Parathyroid adenoma (tissue), 2 donors: ENCODE data around the gene MCRIP1.

Source experiments
- H2AFZ ChIP-seq: fragments of 300-600 bp; sonication (generic); one replicate; pipeline ENCODE4 v1.7.0; 2017; ENCODE audit warnings: antibody characterized with exemption, mild to moderate bottlenecking
- H3K27ac ChIP-seq: fragments of 300-600 bp; sonication (generic); one replicate; pipeline ENCODE4 v1.7.0; 2017
- H3K27me3 ChIP-seq: fragments of 300-600 bp; sonication (generic); one replicate; pipeline ENCODE4 v1.7.0; 2017; ENCODE audit warnings: low read length; ENCODE audit not compliant: control insufficient read depth, insufficient read depth
- H3K36me3 ChIP-seq: fragments of 300-600 bp; sonication (generic); one replicate; pipeline ENCODE4 v1.7.0; 2017; ENCODE audit warnings: low read length; ENCODE audit not compliant: control insufficient read depth, insufficient read depth
- H3K4me1 ChIP-seq: fragments of 300-600 bp; sonication (generic); one replicate; pipeline ENCODE4 v1.7.0; 2017; ENCODE audit warnings: control low read depth
- H3K4me2 ChIP-seq: fragments of 300-600 bp; sonication (generic); one replicate; pipeline ENCODE4 v1.7.0; 2017; ENCODE audit warnings: low read length
- H3K4me3 ChIP-seq: fragments of 300-600 bp; sonication (generic); one replicate; pipeline ENCODE4 v1.7.0; 2017; ENCODE audit warnings: low read depth, low read length
- H3K79me2 ChIP-seq: fragments of 300-600 bp; sonication (generic); one replicate; pipeline ENCODE4 v1.7.0; 2017; ENCODE audit warnings: control low read depth
- H3K9ac ChIP-seq: fragments of 300-600 bp; sonication (generic); one replicate; pipeline ENCODE4 v1.7.0; 2017; ENCODE audit warnings: mild to moderate bottlenecking
- H3K9me3 ChIP-seq: fragments of 300-600 bp; sonication (generic); one replicate; pipeline ENCODE4 v1.7.0; 2017; ENCODE audit warnings: low read length; ENCODE audit not compliant: control insufficient read depth
- CTCF ChIP-seq: fragments of 300-600 bp; sonication (generic); IDR thresholded peaks from one replicate; pipeline ENCODE4 v1.7.0; 2017; ENCODE audit warnings: antibody characterized with exemption, mild to moderate bottlenecking
- donor health status: primary hyperparathyroidism.

Gene MCRIP1

DNA sequence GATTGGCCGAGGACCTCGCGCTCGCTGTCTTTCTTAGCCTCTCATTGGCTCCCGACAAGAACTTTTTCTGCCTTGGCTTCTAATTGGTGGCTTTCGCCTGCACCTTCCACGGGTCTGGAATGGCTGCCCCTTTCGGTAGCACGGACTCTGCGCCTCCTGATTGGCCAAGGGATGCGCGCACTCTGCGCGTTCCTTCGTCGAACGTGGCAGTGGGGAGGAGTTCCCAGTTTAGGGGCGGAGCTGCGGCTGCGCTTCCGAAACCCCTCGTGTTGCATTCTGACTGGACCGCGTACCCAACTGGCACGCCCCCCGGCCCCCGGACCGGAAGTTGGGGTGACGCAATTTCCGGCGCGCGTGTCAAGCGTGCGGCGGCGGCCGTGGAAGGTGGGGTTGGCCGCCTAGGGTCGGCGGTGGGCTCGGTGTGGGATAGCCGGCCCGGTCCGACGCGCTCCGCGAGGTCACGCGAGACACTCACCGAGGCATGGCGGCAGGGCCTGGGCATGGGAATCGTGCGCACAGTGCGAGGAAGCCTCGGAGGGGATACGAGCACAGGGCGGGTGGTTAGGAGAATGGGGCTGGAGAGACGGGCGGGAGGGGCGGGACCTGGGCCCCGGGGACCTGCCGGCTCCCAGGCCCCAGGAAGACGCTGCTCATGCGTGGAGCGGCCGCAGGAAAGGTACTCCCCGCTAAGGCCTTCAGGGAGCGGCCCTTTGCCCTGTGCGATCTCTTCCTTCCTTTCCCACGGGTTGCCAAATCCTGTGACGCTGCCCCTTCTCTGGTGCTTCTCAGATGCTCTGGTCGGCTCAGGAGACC lies 27.9 kb upstream of the MCRIP1 start:
- Histone ChIP-seq H3K9ac (no peak overlapping the region), H3K36me3 (no peaks in the 10 kb centered on the region), H3K79me2 (peaks cover 41% of the 10 kb centered on the region), H3K4me3 (peak overlapping the region; percentile 80), H3K27ac (peak overlapping the region; percentile 81), H3K4me2 (peak overlapping the region; percentile 73), H3K27me3 (no peaks in the 10 kb centered on the region), H2AFZ (peak overlapping the region; percentile 80), H3K9me3 (no peaks in the 10 kb centered on the region), H3K4me1 (peaks cover 9% of the 10 kb centered on the region)
- TF ChIP-seq CTCF = peak; percentile 14

GRCh38 chr17:81859906-81860755 lies 27.0 kb upstream of the MCRIP1 start, which contains the start of gene P4HB:
Gene P4HB (minus strand): TSS chr17:81860535. CDS start chr17:81860471, 64 bp downstream.
- H3K27me3 ChIP-seq = no peaks in the 10 kb centered on the region
- peak within 1 kb of the TSS; percentile 80 for H2AFZ ChIP-seq
- H3K79me2 ChIP-seq = peaks cover 33% of the 10 kb centered on the region
- H3K4me2 ChIP-seq = peak within 1 kb of the TSS; percentile 85
- TF ChIP-seq CTCF = no peak
- no peak within 1 kb of the TSS for H3K9ac ChIP-seq
- no peaks in the 10 kb centered on the region for H3K9me3 ChIP-seq
- H3K4me3 ChIP-seq = peak within 1 kb of the TSS; percentile 80
- H3K4me1 ChIP-seq = peaks cover 8% of the 10 kb centered on the region
- no peaks in the 10 kb centered on the region for H3K36me3 ChIP-seq
- H3K27ac ChIP-seq = peak within 1 kb of the TSS; percentile 81

DNA sequence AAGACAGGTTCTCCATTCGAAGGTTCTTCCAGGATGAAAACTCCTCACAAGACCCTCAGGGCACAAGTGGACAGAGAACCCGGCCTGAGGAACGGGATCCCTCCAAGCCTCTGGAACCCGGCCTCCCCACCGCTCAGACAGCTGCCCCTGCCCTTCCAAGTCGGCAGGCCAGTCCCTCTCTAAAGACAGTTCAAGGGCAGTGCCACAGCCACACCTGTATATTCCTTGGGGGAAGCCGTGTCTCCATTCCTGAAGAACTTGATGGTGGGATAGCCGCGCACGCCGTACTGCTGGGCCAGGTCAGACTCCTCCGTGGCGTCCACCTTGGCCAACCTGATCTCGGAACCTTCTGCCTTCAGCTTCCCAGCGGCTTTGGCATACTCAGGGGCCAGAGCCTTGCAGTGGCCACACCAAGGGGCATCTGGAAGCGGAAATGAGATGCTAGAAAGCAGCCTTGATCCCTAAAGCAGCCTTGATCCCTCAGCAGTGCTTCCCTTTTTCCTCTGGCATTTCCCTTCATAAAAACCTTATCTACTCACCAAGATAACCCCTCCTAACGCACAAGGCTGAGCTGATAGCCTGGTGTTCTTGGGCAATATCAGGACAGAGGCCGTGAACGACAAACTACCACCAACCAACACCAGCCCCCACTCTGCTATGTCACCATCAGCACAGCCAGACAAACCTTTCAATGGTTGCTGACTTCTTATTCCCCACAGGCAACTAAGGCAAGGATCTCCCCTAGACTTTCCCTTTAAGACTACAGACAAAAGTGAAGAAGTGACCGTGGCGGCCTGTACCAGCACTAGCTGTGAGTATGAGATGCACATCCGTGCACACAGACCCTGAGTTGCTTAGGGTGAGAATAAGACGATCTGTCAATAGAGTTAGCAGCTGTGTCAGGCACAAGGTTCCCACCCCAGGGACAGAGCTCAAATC lies 26.1 kb upstream of the MCRIP1 start:
- Histone ChIP-seq H3K4me3 (peak overlapping the region; percentile 78), H3K36me3 (no peaks in the 10 kb centered on the region), H2AFZ (no peak overlapping the region)

More for the DNA sequence above, 26.1 kb upstream of the MCRIP1 start:
- Histone ChIP-seq H3K27me3 (no peaks in the 10 kb centered on the region), H3K4me1 (peaks cover 4% of the 10 kb centered on the region), H3K9me3 (no peaks in the 10 kb centered on the region), H3K79me2 (peaks cover 34% of the 10 kb centered on the region), H3K27ac (peak overlapping the region; percentile 73), H3K4me2 (peak overlapping the region; percentile 85), H3K9ac (no peak overlapping the region)
- no peak for TF ChIP-seq CTCF
